Lung (tissue), 12 donors: ENCODE results near the gene VIPR1. TPM values are rescaled to one million over a fixed set of nuclear protein-coding genes. Genes with fewer than 3 reads are reported as not detected.

Source experiments
- ATAC-seq: fragments of 200-7000 bp; cut with Tn5 transposase; one replicate; pipeline ENCODE4 v1.9.1; 2020; ENCODE audit warnings: moderate number of reproducible peaks; ENCODE audit not compliant: insufficient read depth, low FRiP score
- DNase-seq, 3 donors: peaks; one replicate each; pipeline ENCODE4 v3.0.0-alpha.2; 2013 to 2017
- H3K27ac ChIP-seq, 2 donors: one replicate each; pipeline ENCODE4 v1.5.1; 2013; ENCODE audit warnings: mild to moderate bottlenecking in 2 of 2, moderate library complexity in 2 of 2, control low read depth in 1 of 2, inconsistent platforms in 1 of 2, low read depth in 1 of 2, low read length in 1 of 2
- H3K27me3 ChIP-seq, 3 donors: one replicate each; pipeline ENCODE4 v1.5.1; 2013; ENCODE audit warnings: low read length in 2 of 3; ENCODE audit not compliant: control insufficient read depth in 3 of 3, insufficient read depth in 3 of 3
- H3K36me3 ChIP-seq, 4 donors: one replicate each; pipeline ENCODE4 v1.5.1; 2013; ENCODE audit warnings: low read length in 4 of 4, mild to moderate bottlenecking in 1 of 4, moderate library complexity in 1 of 4; ENCODE audit not compliant: control insufficient read depth in 4 of 4, insufficient read depth in 4 of 4
- H3K4me1 ChIP-seq, 5 donors: one replicate each; pipeline ENCODE4 v1.5.1; 2013; ENCODE audit warnings: low read length in 5 of 5, mild to moderate bottlenecking in 2 of 5, moderate library complexity in 1 of 5; ENCODE audit not compliant: control insufficient read depth in 5 of 5, insufficient read depth in 5 of 5
- H3K4me3 ChIP-seq: one replicate; pipeline ENCODE4 v1.5.1; 2013; ENCODE audit warnings: mild to moderate bottlenecking, control low read depth, moderate library complexity
- H3K9ac ChIP-seq, 2 donors: one replicate each; pipeline ENCODE4 v1.5.1; 2013; ENCODE audit warnings: low read length in 2 of 2, control low read depth in 1 of 2; ENCODE audit not compliant: insufficient read depth in 1 of 2
- H3K9me3 ChIP-seq, 4 donors: one replicate each; pipeline ENCODE4 v1.5.1; 2013; ENCODE audit warnings: low read length in 3 of 4, mild to moderate bottlenecking in 1 of 4, moderate library complexity in 1 of 4; ENCODE audit not compliant: control insufficient read depth in 4 of 4, insufficient read depth in 3 of 4
- CTCF ChIP-seq: IDR thresholded peaks from 2 replicates; pipeline ENCODE4 v1.5.1; 2012; ENCODE audit warnings: mild to moderate bottlenecking; ENCODE audit errors: control extremely low read depth, extremely low read depth
- WGBS, 2 donors: extraction: QIAGEN DNeasy Blood & Tissue Kit; methylation state at CpG; one replicate each; pipeline ENCODE4 v1.1.7; 2013; 5-methylcytosine and 5-hydroxymethylcytosine counted together
- polyA plus RNA-seq, 2 donors: library from polyadenylated mRNA; stranded (reverse); fragments of 200-250 nt; gene quantifications; one replicate each; pipeline ENCODE4 v1.2.1, GENCODE V29; 2013
- total RNA-seq, 2 donors: library from RNA; depleted of rRNA in 1 of 2; stranded (reverse); fragments of >200 nt in 1 of 2; gene quantifications; one replicate each; pipeline ENCODE4 v1.2.1, GENCODE V29; 2014 to 2021
- donor health status: control.
- donor health status: control.
- donor health status: Bipolar disorder and iron deficiency.
- donor health status: healthy.
- donor health status: DM: yes; HTN: yes; CAD: no.

The VIPR1 gene
- total and polyA plus RNA-seq, 4 donors: 24.8 to 89.8 (median 65.0) TPM

GRCh38 chr3:42513521-42513920 lies 11.1 kb downstream of the VIPR1 start:
- no peak for TF ChIP-seq CTCF
- DNase-seq (no peak), ATAC-seq (no peak)
- Histone ChIP-seq H3K4me3 (no peak overlapping the region), H3K4me1 (peaks cover 0 to 43% (median 0%) of the 10 kb centered on the region in 5 donors), H3K9me3 (no peaks in the 10 kb centered on the region), H3K27me3 (no peaks in the 10 kb centered on the region), H3K36me3 (peaks cover 0 to 13% (median 0%) of the 10 kb centered on the region in 4 donors), H3K9ac (no peak overlapping the region), H3K27ac (no peak overlapping the region)
- WGBS, 2 donors: 87 to 91% methylated on average over 6 of the region's 6 CpGs

GRCh38 chr3:42514876-42515275 lies 12.4 kb downstream of the VIPR1 start:
- Histone ChIP-seq H3K4me3 (no peak overlapping the region), H3K4me1 (peaks cover 0 to 40% (median 0%) of the 10 kb centered on the region in 5 donors), H3K27me3 (no peaks in the 10 kb centered on the region), H3K27ac (peak overlapping the region; percentile 56 to 61), H3K36me3 (peaks cover 0 to 16% (median 0%) of the 10 kb centered on the region in 4 donors), H3K9me3 (no peaks in the 10 kb centered on the region), H3K9ac (no peak overlapping the region)
- TF ChIP-seq CTCF: no peak
- WGBS, 2 donors: 46 to 71% methylated on average over 4 of the region's 4 CpGs
- ATAC-seq: no peak
- no peak for DNase-seq

GRCh38 chr3:42515391-42515916 lies 13.0 kb downstream of the VIPR1 start:
- Histone ChIP-seq H3K27ac (peak overlapping the region; percentile 61 to 63), H3K27me3 (no peaks in the 10 kb centered on the region), H3K4me3 (no peak overlapping the region), H3K36me3 (peaks cover 0 to 16% (median 0%) of the 10 kb centered on the region in 4 donors), H3K4me1 (peaks cover 0 to 40% (median 0%) of the 10 kb centered on the region in 5 donors), H3K9me3 (no peaks in the 10 kb centered on the region), H3K9ac (no peak overlapping the region)
- WGBS, 2 donors: 76 to 81% methylated on average over 12 of the region's 12 CpGs
- no peak for ATAC-seq
- TF ChIP-seq CTCF: no peak
- DNase-seq: no peak

- peak overlapping the region; percentile 61 to 63 for H3K27ac ChIP-seq
Observed at GRCh38 chr3:42515976-42516375, 13.5 kb downstream of the VIPR1 start.

More at GRCh38 chr3:42515976-42516375, 13.5 kb downstream of the VIPR1 start:
- WGBS, 2 donors: 69 to 76% methylated on average over 2 of the region's 2 CpGs
- Histone ChIP-seq H3K4me3 (no peak overlapping the region), H3K9ac (no peak overlapping the region), H3K4me1 (peaks cover 0 to 36% (median 0%) of the 10 kb centered on the region in 5 donors), H3K36me3 (peaks cover 0 to 20% (median 0%) of the 10 kb centered on the region in 4 donors), H3K9me3 (no peaks in the 10 kb centered on the region), H3K27me3 (no peaks in the 10 kb centered on the region)
- no peak for TF ChIP-seq CTCF
- DNase-seq: no peak
- no peak for ATAC-seq
